GM10847 (cell line): ENCODE results near the gene RNF7.

Source experiments
- POLR2A ChIP-seq: IDR thresholded peaks from 2 replicates; pipeline ENCODE4 v1.6.1; 2011; ENCODE audit not compliant: insufficient read length; ENCODE audit errors: extremely low read depth

RNF7 gene

DNA sequence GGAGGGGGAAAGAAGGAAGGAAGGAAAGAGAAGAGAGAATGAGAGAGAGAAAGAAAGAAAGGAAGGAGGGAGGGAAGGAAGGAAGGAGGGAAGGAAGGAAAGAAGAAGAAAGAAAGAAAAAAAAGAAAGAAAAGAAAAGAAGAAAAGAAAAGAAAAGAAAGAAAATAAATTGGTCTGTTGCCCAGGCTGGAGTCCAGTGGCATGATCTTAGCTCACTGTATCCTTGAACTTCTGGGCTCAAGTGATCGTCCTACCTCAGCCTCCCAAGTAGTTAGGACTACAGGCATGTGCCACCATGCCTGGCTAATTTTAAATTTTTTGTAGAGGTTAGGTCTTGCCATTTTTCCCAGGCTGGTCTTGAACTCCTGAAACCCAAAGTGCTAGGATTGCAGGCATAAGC is 11.6 kb upstream of the RNF7 start:
- TF ChIP-seq POLR2A, result no peak

GRCh38 chr3:141728355-141728892 is 9.7 kb upstream of the RNF7 start:
- TF ChIP-seq POLR2A, result no peak

GRCh38 chr3:141729240-141729639 is 8.9 kb upstream of the RNF7 start:
- TF ChIP-seq POLR2A, result no peak

DNA sequence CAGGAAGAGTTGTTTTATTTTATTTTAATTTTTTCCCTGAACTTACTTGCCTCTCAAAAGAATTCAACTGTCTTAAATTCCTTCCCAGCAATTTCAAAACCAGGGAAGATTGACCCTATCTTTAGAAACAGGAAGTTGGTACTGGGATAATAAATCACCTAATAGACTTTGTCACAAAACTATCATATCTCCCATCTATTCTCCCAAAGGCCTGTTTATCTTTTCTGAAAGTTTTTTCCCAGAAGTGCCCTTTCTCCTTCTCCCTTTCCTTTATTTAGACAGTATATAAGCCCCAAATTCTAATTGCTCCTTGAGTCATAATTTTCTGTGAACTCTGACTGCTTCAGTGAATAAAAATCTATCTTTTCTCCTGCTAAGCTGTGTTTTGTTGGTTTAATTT is 2.9 kb upstream of the RNF7 start:
- TF ChIP-seq POLR2A, result no peak

DNA sequence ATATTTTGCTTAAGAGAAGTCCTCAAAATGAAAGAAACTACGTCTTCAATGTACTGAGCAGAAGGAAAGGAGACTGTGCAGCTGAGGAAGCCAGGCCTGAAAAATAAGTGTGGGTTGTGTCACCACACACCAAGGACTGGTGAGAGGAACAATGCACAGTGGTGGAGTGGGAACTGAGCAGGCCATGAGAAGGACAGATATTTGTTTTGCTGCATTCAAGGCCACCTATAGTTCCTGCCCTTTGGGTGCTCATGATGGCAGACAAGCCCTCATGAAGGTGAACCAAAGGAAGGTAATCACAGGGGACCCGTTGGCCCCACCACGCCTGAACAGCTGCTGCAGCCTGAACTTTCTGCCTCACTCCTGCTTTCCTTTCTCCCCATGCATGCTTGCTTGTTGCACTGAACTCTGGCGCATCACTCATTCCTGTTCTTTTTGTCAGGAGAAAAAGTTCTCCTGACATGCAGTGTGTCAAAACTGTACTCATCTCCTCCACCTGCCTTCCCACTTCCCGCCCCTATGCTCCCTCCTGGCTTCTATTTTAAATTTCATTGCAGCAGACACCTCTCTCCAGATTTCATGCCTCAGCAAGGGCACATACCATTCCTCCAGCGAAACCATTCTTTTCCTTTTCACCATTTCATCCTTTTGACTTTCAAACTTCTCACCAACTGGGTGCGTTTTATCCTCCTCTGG is 2.2 kb upstream of the RNF7 start:
- no peak for TF ChIP-seq POLR2A

DNA sequence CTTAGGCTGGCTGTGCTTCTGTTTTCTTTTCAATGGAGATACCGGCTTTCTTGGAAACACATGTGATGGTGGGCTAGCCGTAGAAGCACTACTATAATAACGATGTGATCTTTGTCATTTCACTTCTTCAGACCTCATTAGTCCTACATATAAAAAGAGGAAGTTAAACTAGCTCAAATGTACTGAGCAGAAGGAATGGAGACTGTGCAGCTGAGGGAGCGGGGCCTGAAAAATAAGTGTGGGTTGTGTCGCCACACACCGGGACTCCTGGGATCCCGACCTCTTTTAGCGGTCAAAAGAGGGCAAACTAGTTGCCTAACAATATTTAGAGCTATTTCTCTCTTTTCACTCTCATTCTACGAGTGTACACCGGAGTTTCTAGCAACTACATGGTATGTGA is 1.0 kb upstream of the RNF7 start:
- TF ChIP-seq POLR2A, result no peak

GRCh38 chr3:141737678-141738021 is 448 bp upstream of the RNF7 start:
- TF ChIP-seq POLR2A, result no peak

DNA sequence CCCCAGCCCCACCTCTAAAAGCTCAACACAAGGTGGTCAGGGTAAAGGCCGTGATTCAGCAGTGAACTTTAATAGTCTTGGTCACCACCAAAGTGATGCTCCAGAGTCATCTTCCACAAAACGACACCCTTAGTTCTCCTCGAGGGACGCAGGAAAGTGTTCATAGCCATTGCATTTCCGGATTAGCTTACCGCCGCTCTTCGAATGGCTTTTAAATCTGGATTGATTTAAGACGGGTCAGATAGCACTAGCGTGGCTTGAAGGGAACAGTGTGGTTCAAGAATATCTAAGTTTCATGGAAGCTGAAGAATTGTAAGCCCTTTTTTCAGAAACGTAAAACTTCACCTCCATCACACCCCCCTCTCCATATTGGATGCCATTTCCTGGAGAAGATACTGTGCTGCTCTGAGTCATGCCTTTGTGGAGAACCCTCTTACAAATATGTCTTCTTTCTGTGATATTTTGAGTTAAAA is 829 bp downstream of the RNF7 start:
- no peak for TF ChIP-seq POLR2A

- TF ChIP-seq POLR2A, result no peak
Measured at GRCh38 chr3:141739731-141740130, 1.6 kb downstream of the RNF7 start.

GRCh38 chr3:141740349-141740748 is 2.3 kb downstream of the RNF7 start:
- TF ChIP-seq POLR2A, result no peak

DNA sequence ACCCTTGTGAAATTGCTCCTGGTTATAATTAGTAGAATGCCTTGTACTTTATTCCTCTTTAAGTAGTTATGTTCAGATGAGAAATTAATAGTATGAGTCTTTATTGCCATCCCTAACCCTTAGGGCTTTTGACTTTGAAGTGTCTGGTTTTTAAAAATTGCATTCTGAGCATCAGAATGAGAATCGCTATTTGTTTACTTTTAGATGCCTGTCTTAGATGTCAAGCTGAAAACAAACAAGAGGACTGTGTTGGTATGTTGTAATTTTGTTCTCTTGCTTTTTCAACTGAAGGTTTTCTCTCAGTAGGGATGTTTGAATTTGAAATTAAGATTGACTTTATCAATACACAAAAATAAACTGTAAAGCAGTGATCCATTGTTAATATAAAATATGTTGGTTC is 5.2 kb downstream of the RNF7 start:
- TF ChIP-seq POLR2A, result no peak

GRCh38 chr3:141746962-141747361 is 8.9 kb downstream of the RNF7 start:
- no peak for TF ChIP-seq POLR2A

DNA sequence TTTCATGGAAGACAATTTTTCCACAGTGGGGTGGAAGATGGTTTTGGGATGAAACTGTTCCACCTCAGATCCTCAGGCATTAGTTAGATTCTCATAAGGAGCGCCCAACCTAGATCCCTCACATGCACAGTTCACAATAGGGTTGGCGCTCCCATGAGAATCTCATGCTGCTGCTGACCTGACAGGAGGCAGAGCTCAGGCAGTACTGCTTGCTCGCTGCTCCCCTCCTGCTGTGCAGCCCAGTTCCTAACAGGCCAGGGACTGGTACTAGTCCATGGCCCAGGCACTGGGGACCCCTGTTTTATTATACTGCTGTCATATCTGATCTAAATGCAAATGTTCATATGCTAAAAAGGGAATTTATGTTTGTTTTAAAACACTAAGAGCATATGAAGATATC is 15.3 kb downstream of the RNF7 start:
- no peak for TF ChIP-seq POLR2A

- no peak for TF ChIP-seq POLR2A
Measured at GRCh38 chr3:141754032-141754431, 15.9 kb downstream of the RNF7 start.

DNA sequence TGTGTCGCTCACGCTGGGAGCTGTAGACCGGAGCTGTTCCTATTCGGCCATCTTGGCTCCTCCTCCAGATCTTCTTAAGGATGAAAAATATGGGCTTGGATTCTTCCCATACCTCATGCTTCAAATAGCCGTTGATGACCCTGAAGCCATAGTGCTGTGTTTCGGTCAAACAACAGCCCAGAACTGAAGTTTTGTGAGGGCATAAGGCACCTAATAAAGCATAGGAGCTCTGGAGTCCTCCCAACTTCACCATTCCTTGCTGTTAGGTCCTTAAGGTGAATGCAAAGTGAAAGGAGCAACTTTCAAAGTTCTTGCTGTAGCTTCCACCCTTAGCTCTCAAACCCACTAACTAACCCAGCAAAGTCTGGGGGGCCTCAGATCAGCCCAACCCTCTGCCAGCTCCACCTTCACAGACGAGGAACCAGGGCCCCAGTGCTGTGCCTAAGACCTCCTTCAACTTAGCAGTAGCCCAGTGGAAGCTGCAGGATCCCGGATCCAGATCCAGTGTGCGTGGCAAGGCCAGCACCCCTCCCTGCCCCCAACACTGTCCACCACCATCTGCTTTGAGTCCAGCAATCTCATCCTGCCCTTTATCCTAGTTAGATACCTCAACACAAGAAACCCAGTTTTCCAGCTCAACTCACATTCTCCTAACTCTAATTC is 25.1 kb downstream of the RNF7 start, which contains the start of gene GRK7:
Gene GRK7 (plus strand): TSS at position 321 of the 663 bp plus-strand sequence. CDS start 14,877 bp downstream, outside the sequence.
- TF ChIP-seq POLR2A, result no peak

GRCh38 chr3:141764045-141764444 is 25.9 kb downstream of the RNF7 start:
- no peak for TF ChIP-seq POLR2A
